ENCODE results near the gene KCNMB1.

KCNMB1 gene

GRCh38 chr5:170334626-170335025, 54.5 kb downstream of the KCNMB1 start:
- no peaks in the 10 kb centered on the region for H3K27me3 ChIP-seq (ENCODE audit: control insufficient read depth in 3 of 3, insufficient read depth in 3 of 3, low read depth in 1 of 3, low read length in 3 of 3)
- H2AK5ac ChIP-seq (ENCODE audit: low read depth, low read length) = no peak overlapping the region
- no peaks in the 10 kb centered on the region for H3K9me3 ChIP-seq (replicated peaks in 1 of 2; ENCODE audit: control insufficient read depth in 2 of 2, insufficient read depth in 1 of 2, low read depth in 1 of 2, low read length in 2 of 2)
- no peak overlapping the region for H2BK120ac ChIP-seq (ENCODE audit: low read depth, low read length)
- no peak overlapping the region for H2BK12ac ChIP-seq (ENCODE audit: low read length)
- H3K4ac ChIP-seq (ENCODE audit: low read length) = no peak overlapping the region
- no peak overlapping the region for H4K91ac ChIP-seq (ENCODE audit: low read depth, low read length, poor library complexity)
- H4K8ac ChIP-seq (ENCODE audit: low read depth, low read length) = no peak overlapping the region
- H3K18ac ChIP-seq (ENCODE audit: low read length) = no peak overlapping the region
- no CpG with 5 or more reads among the region's 5 CpGs for WGBS, 2 donors (ENCODE audit: extremely low coverage in 2 of 2, insufficient read length in 2 of 2, insufficient replicate concordance in 1 of 2)
- no peak overlapping the region for H3K4me2 ChIP-seq (ENCODE audit: insufficient read depth, low read length, poor library complexity, severe bottlenecking)
- no peak overlapping the region for H3K23ac ChIP-seq (ENCODE audit: low read depth, low read length, poor library complexity)
- H2AFZ ChIP-seq (ENCODE audit: low read length) = no peak overlapping the region
- no peak overlapping the region for H3K9ac ChIP-seq (ENCODE audit: low read depth, low read length, poor library complexity)
- no peak overlapping the region for H3K4me3 ChIP-seq (ENCODE audit: low read length in 2 of 2)
- peaks cover 16 to 20% of the 10 kb centered on the region in 2 donors for H3K4me1 ChIP-seq (ENCODE audit: control insufficient read depth in 2 of 2, insufficient read depth in 1 of 2, low read depth in 1 of 2, low read length in 2 of 2)
- H3K79me1 ChIP-seq (ENCODE audit: low read depth, low read length) = no peaks in the 10 kb centered on the region
- H3K36me3 ChIP-seq (replicated peaks in 1 of 2; ENCODE audit: control insufficient read depth in 2 of 2, insufficient read depth in 2 of 2, low read length in 2 of 2) = no peaks in the 10 kb centered on the region
- H2BK5ac ChIP-seq (ENCODE audit: low read length) = no peak overlapping the region
- H2BK15ac ChIP-seq (ENCODE audit: low read length) = no peak overlapping the region
- no peak for DNase-seq (ENCODE audit: low spot score)
- no peak overlapping the region for H3K14ac ChIP-seq (ENCODE audit: low read length)
- no peak overlapping the region for H3K27ac ChIP-seq (replicated peaks; ENCODE audit: low read length)

GRCh38 chr5:170333161-170333910, 55.8 kb downstream of the KCNMB1 start:
- H3K23ac ChIP-seq (ENCODE audit: low read depth, low read length, poor library complexity) = no peak overlapping the region
- H4K91ac ChIP-seq (ENCODE audit: low read depth, low read length, poor library complexity) = no peak overlapping the region
- H3K36me3 ChIP-seq (replicated peaks in 1 of 2; ENCODE audit: control insufficient read depth in 2 of 2, insufficient read depth in 2 of 2, low read length in 2 of 2) = no peaks in the 10 kb centered on the region
- no CpG with 5 or more reads among the region's 11 CpGs for WGBS, 2 donors (ENCODE audit: extremely low coverage in 2 of 2, insufficient read length in 2 of 2, insufficient replicate concordance in 1 of 2)
- H3K4me3 ChIP-seq (ENCODE audit: low read length in 2 of 2) = no peak overlapping the region
- no peak overlapping the region for H3K4ac ChIP-seq (ENCODE audit: low read length)
- H2AK5ac ChIP-seq (ENCODE audit: low read depth, low read length) = no peak overlapping the region
- no peak overlapping the region for H3K9ac ChIP-seq (ENCODE audit: low read depth, low read length, poor library complexity)
- H2BK120ac ChIP-seq (ENCODE audit: low read depth, low read length) = no peak overlapping the region
- H3K27me3 ChIP-seq (ENCODE audit: control insufficient read depth in 3 of 3, insufficient read depth in 3 of 3, low read depth in 1 of 3, low read length in 3 of 3) = no peaks in the 10 kb centered on the region
- H3K27ac ChIP-seq (replicated peaks; ENCODE audit: low read length) = no peak overlapping the region
- no peaks in the 10 kb centered on the region for H3K79me1 ChIP-seq (ENCODE audit: low read depth, low read length)
- H4K8ac ChIP-seq (ENCODE audit: low read depth, low read length) = no peak overlapping the region
- no peak overlapping the region for H2BK15ac ChIP-seq (ENCODE audit: low read length)
- peak overlapping the region; percentile 40 for H3K18ac ChIP-seq (ENCODE audit: low read length)
- peaks cover 16 to 20% of the 10 kb centered on the region in 2 donors for H3K4me1 ChIP-seq (ENCODE audit: control insufficient read depth in 2 of 2, insufficient read depth in 1 of 2, low read depth in 1 of 2, low read length in 2 of 2)
- H2BK5ac ChIP-seq (ENCODE audit: low read length) = no peak overlapping the region
- peak overlapping the region; percentile 19 for H3K4me2 ChIP-seq (ENCODE audit: insufficient read depth, low read length, poor library complexity, severe bottlenecking)
- H3K9me3 ChIP-seq (replicated peaks in 1 of 2; ENCODE audit: control insufficient read depth in 2 of 2, insufficient read depth in 1 of 2, low read depth in 1 of 2, low read length in 2 of 2) = no peaks in the 10 kb centered on the region
- peak; percentile 18 for DNase-seq (ENCODE audit: low spot score)
- H2AFZ ChIP-seq (ENCODE audit: low read length) = peak overlapping the region; percentile 5
- no peak overlapping the region for H3K14ac ChIP-seq (ENCODE audit: low read length)
- no peak overlapping the region for H2BK12ac ChIP-seq (ENCODE audit: low read length)

- no peak overlapping the region for H2BK15ac ChIP-seq (ENCODE audit: low read length)
- no peaks in the 10 kb centered on the region for H3K9me3 ChIP-seq (replicated peaks in 1 of 2; ENCODE audit: control insufficient read depth in 2 of 2, insufficient read depth in 1 of 2, low read depth in 1 of 2, low read length in 2 of 2)
- no peak overlapping the region for H3K9ac ChIP-seq (ENCODE audit: low read depth, low read length, poor library complexity)
- H3K14ac ChIP-seq (ENCODE audit: low read length) = no peak overlapping the region
- H3K79me1 ChIP-seq (ENCODE audit: low read depth, low read length) = no peaks in the 10 kb centered on the region
- no peak overlapping the region for H2BK120ac ChIP-seq (ENCODE audit: low read depth, low read length)
- H3K18ac ChIP-seq (ENCODE audit: low read length) = peak overlapping the region; percentile 66
- no peak for DNase-seq (ENCODE audit: low spot score)
- H2BK12ac ChIP-seq (ENCODE audit: low read length) = no peak overlapping the region
- H3K27me3 ChIP-seq (ENCODE audit: control insufficient read depth in 3 of 3, insufficient read depth in 3 of 3, low read depth in 1 of 3, low read length in 3 of 3) = no peaks in the 10 kb centered on the region
- H2BK5ac ChIP-seq (ENCODE audit: low read length) = no peak overlapping the region
- WGBS, 2 donors (ENCODE audit: extremely low coverage in 2 of 2, insufficient read length in 2 of 2, insufficient replicate concordance in 1 of 2) = no CpG with 5 or more reads among the region's 5 CpGs
- H3K4ac ChIP-seq (ENCODE audit: low read length) = no peak overlapping the region
- H2AFZ ChIP-seq (ENCODE audit: low read length) = no peak overlapping the region
- H3K4me3 ChIP-seq (ENCODE audit: low read length in 2 of 2) = no peak overlapping the region
- H2AK5ac ChIP-seq (ENCODE audit: low read depth, low read length) = no peak overlapping the region
- no peaks in the 10 kb centered on the region for H3K36me3 ChIP-seq (replicated peaks in 1 of 2; ENCODE audit: control insufficient read depth in 2 of 2, insufficient read depth in 2 of 2, low read length in 2 of 2)
- H4K8ac ChIP-seq (ENCODE audit: low read depth, low read length) = no peak overlapping the region
- no peak overlapping the region for H4K91ac ChIP-seq (ENCODE audit: low read depth, low read length, poor library complexity)
- no peak overlapping the region for H3K27ac ChIP-seq (replicated peaks; ENCODE audit: low read length)
- no peak overlapping the region for H3K4me2 ChIP-seq (ENCODE audit: insufficient read depth, low read length, poor library complexity, severe bottlenecking)
- H3K23ac ChIP-seq (ENCODE audit: low read depth, low read length, poor library complexity) = no peak overlapping the region
- H3K4me1 ChIP-seq (ENCODE audit: control insufficient read depth in 2 of 2, insufficient read depth in 1 of 2, low read depth in 1 of 2, low read length in 2 of 2) = peaks cover 16 to 18% of the 10 kb centered on the region in 2 donors
Observed at GRCh38 chr5:170332058-170332457, 57.1 kb downstream of the KCNMB1 start.

GRCh38 chr5:170330568-170331054, 58.6 kb downstream of the KCNMB1 start:
- H3K4ac ChIP-seq (ENCODE audit: low read length) = no peak overlapping the region
- H3K79me1 ChIP-seq (ENCODE audit: low read depth, low read length) = no peaks in the 10 kb centered on the region
- no peak overlapping the region for H2BK120ac ChIP-seq (ENCODE audit: low read depth, low read length)
- H3K36me3 ChIP-seq (replicated peaks in 1 of 2; ENCODE audit: control insufficient read depth in 2 of 2, insufficient read depth in 2 of 2, low read length in 2 of 2) = no peaks in the 10 kb centered on the region
- H3K9ac ChIP-seq (ENCODE audit: low read depth, low read length, poor library complexity) = no peak overlapping the region
- H3K27ac ChIP-seq (replicated peaks; ENCODE audit: low read length) = no peak overlapping the region
- H4K8ac ChIP-seq (ENCODE audit: low read depth, low read length) = no peak overlapping the region
- no peak overlapping the region for H3K18ac ChIP-seq (ENCODE audit: low read length)
- H3K27me3 ChIP-seq (ENCODE audit: control insufficient read depth in 3 of 3, insufficient read depth in 3 of 3, low read depth in 1 of 3, low read length in 3 of 3) = no peaks in the 10 kb centered on the region
- H2BK15ac ChIP-seq (ENCODE audit: low read length) = no peak overlapping the region
- H3K4me3 ChIP-seq (ENCODE audit: low read length in 2 of 2) = no peak overlapping the region
- H3K14ac ChIP-seq (ENCODE audit: low read length) = no peak overlapping the region
- no peak overlapping the region for H3K23ac ChIP-seq (ENCODE audit: low read depth, low read length, poor library complexity)
- H4K91ac ChIP-seq (ENCODE audit: low read depth, low read length, poor library complexity) = no peak overlapping the region
- H3K9me3 ChIP-seq (replicated peaks in 1 of 2; ENCODE audit: control insufficient read depth in 2 of 2, insufficient read depth in 1 of 2, low read depth in 1 of 2, low read length in 2 of 2) = no peaks in the 10 kb centered on the region
- H2BK12ac ChIP-seq (ENCODE audit: low read length) = no peak overlapping the region
- H2BK5ac ChIP-seq (ENCODE audit: low read length) = no peak overlapping the region
- no peak overlapping the region for H2AK5ac ChIP-seq (ENCODE audit: low read depth, low read length)
- peak overlapping the region; percentile 73 for H2AFZ ChIP-seq (ENCODE audit: low read length)
- H3K4me1 ChIP-seq (ENCODE audit: control insufficient read depth in 2 of 2, insufficient read depth in 1 of 2, low read depth in 1 of 2, low read length in 2 of 2) = peaks cover 16 to 17% of the 10 kb centered on the region in 2 donors
- no peak for DNase-seq (ENCODE audit: low spot score)
- no CpG with 5 or more reads among the region's 11 CpGs for WGBS, 2 donors (ENCODE audit: extremely low coverage in 2 of 2, insufficient read length in 2 of 2, insufficient replicate concordance in 1 of 2)
- H3K4me2 ChIP-seq (ENCODE audit: insufficient read depth, low read length, poor library complexity, severe bottlenecking) = no peak overlapping the region
